ENCODE data around the gene TTLL10.

The TTLL10 gene

DNA sequence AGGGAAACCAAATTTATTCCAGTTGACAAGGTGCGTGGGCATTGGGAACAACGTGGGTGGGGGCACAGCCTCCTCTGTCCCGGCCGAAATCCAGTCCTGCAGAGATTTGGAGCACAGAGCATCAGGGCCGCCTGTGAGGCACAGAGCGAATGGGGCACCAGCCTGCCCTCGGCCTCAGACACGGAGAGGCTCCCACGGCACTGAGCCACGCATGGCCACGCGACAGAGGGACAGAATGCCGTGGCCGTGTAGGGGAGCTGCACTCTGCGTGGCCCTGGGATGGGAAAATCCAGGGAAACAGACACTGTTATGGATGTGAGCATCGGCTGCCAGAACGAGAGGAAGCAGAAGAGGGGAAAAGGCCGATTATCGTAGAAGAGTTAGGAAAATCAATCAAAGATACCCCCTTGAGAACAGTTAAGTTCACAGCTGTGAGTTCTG lies 44.3 kb upstream of the TTLL10 start:
- Histone ChIP-seq H3K27me3 (peaks cover 0 to 6% (median 0%) of the 10 kb centered on the region in 11 experiments; a peak in 2 of 22 replicates), H3K4me2 (no peak overlapping the region), H3K4me3 (no peak overlapping the region), H3K9me3 (replicated peaks in 1 of 11) (no peaks in the 10 kb centered on the region), H4K20me1 (peaks cover 0 to 35% (median 0%) of the 10 kb centered on the region in 11 experiments; a peak in 2 of 22 replicates), H3K9ac (no peak overlapping the region), H3K36me3 (no peaks in the 10 kb centered on the region), H3K4me1 (peaks cover 4 to 25% (median 17%) of the 10 kb centered on the region in 10 experiments; a peak in 18 of 20 replicates), H3K27ac (no peak overlapping the region)
- no peak for TF ChIP-seq Cebpa-rat (IDR thresholded peaks at IDR 0.05)

- no peak for TF ChIP-seq Cebpa-rat (IDR thresholded peaks at IDR 0.05)
- H3K4me2 ChIP-seq = no peak overlapping the region
- no peak overlapping the region for H3K4me3 ChIP-seq
- no peak overlapping the region for H3K9ac ChIP-seq
- H4K20me1 ChIP-seq = peaks cover 0 to 26% (median 0%) of the 10 kb centered on the region in 11 experiments; a peak in 2 of 22 replicates
- H3K36me3 ChIP-seq = no peaks in the 10 kb centered on the region
- H3K9me3 ChIP-seq (replicated peaks in 1 of 11) = no peaks in the 10 kb centered on the region
- H3K27me3 ChIP-seq = peaks cover 0 to 11% (median 0%) of the 10 kb centered on the region in 11 experiments; a peak in 4 of 22 replicates
- H3K4me1 ChIP-seq = peaks cover 4 to 35% (median 28%) of the 10 kb centered on the region in 10 experiments; a peak in 18 of 20 replicates
- H3K27ac ChIP-seq = no peak overlapping the region
Measured at GRCh38 chr1:1130206-1131120, 43.2 kb upstream of the TTLL10 start.

GRCh38 chr1:1132042-1132950 lies 41.4 kb upstream of the TTLL10 start:
- H3K4me3 ChIP-seq = no peak overlapping the region; a peak in 1 of 20 replicates
- H3K4me1 ChIP-seq = peaks cover 10 to 53% (median 46%) of the 10 kb centered on the region in 10 experiments
- H3K27me3 ChIP-seq = peaks cover 0 to 29% (median 0%) of the 10 kb centered on the region in 11 experiments; a peak in 11 of 22 replicates
- H4K20me1 ChIP-seq = peaks cover 0 to 40% (median 0%) of the 10 kb centered on the region in 11 experiments; a peak in 4 of 22 replicates
- no peak for TF ChIP-seq Cebpa-rat (IDR thresholded peaks at IDR 0.05)
- peak overlapping the region in 2 of 11 experiments; percentile 16 to 51; a peak in 2 of 22 replicates for H3K9ac ChIP-seq
- no peaks in the 10 kb centered on the region for H3K9me3 ChIP-seq (replicated peaks in 1 of 11)
- no peaks in the 10 kb centered on the region for H3K36me3 ChIP-seq
- peak overlapping the region in 10 of 11 experiments; percentile 48 to 92 (median 76); a peak in 19 of 22 replicates for H3K4me2 ChIP-seq
- H3K27ac ChIP-seq = 0 out of 22 replicates have a peak overlapping the region, but pooled peaks of 2 of the 11 experiments have one; percentile 9 to 17

GRCh38 chr1:1132956-1133750 lies 40.5 kb upstream of the TTLL10 start:
- H3K4me1 ChIP-seq = peaks cover 12 to 61% (median 55%) of the 10 kb centered on the region in 10 experiments
- peak overlapping the region; percentile 19 to 92 (median 73); a peak in 21 of 22 replicates for H3K4me2 ChIP-seq
- no peak for TF ChIP-seq Cebpa-rat (IDR thresholded peaks at IDR 0.05)
- peaks cover 0 to 32% (median 0%) of the 10 kb centered on the region in 11 experiments; a peak in 4 of 22 replicates for H4K20me1 ChIP-seq
- peak overlapping the region in 1 of 10 experiments; percentile 5; a peak in 2 of 20 replicates for H3K4me3 ChIP-seq
- peaks cover 0 to 38% (median 0%) of the 10 kb centered on the region in 11 experiments; a peak in 11 of 22 replicates for H3K27me3 ChIP-seq
- peak overlapping the region in 3 of 11 experiments; percentile 16 to 51 (median 19); a peak in 3 of 22 replicates for H3K9ac ChIP-seq
- H3K27ac ChIP-seq = peak overlapping the region in 3 of 11 experiments; percentile 9 to 29 (median 17); a peak in 1 of 22 replicates
- H3K9me3 ChIP-seq (replicated peaks in 1 of 11) = no peaks in the 10 kb centered on the region
- H3K36me3 ChIP-seq = no peaks in the 10 kb centered on the region

DNA sequence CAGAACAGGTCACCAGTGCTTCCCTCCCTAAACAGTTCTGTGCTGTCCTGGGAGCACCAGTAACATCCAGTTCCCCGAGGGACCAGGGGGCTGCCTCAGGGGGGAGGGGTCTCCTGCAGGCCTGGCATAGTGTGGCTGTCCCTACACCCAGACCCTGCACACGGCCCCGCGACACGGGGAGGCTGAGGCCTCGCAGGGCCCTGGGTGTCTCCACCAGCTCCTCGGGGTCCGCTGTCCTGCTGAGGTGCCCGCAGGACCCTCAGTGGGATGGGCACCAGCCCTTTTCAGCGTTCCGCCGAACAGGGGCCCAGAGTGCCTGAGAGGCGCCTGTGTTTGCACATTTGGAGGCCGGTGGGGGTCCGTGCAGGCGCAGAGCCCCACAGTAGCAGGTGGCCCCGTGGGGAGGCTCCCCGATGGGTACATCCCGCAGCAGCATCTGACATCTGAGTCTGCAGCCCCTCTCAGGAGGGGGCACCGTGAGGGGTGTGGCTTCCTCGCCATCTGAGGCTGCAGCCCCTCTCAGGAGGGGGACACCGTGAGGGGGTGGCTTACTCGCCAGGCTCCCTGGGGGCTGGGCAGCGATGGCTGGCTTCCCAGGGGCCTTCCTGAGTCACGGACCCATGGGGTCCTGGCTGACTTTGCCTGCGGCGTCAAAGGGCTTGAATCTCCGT lies 39.2 kb upstream of the TTLL10 start:
- peaks cover 0 to 45% (median 0%) of the 10 kb centered on the region in 11 experiments; a peak in 11 of 22 replicates for H3K27me3 ChIP-seq
- peaks cover 12 to 68% (median 62%) of the 10 kb centered on the region in 10 experiments for H3K4me1 ChIP-seq
- H3K4me2 ChIP-seq = peak overlapping the region in 9 of 11 experiments; percentile 9 to 99 (median 89); a peak in 16 of 22 replicates
- H4K20me1 ChIP-seq = peaks cover 0 to 25% (median 0%) of the 10 kb centered on the region in 11 experiments; a peak in 4 of 22 replicates
- TF ChIP-seq Cebpa-rat (IDR thresholded peaks at IDR 0.05) = no peak
- no peaks in the 10 kb centered on the region for H3K9me3 ChIP-seq (replicated peaks in 1 of 11)
- H3K4me3 ChIP-seq = no peak overlapping the region
- H3K27ac ChIP-seq = no peak overlapping the region
- no peaks in the 10 kb centered on the region for H3K36me3 ChIP-seq
- no peak overlapping the region for H3K9ac ChIP-seq

DNA sequence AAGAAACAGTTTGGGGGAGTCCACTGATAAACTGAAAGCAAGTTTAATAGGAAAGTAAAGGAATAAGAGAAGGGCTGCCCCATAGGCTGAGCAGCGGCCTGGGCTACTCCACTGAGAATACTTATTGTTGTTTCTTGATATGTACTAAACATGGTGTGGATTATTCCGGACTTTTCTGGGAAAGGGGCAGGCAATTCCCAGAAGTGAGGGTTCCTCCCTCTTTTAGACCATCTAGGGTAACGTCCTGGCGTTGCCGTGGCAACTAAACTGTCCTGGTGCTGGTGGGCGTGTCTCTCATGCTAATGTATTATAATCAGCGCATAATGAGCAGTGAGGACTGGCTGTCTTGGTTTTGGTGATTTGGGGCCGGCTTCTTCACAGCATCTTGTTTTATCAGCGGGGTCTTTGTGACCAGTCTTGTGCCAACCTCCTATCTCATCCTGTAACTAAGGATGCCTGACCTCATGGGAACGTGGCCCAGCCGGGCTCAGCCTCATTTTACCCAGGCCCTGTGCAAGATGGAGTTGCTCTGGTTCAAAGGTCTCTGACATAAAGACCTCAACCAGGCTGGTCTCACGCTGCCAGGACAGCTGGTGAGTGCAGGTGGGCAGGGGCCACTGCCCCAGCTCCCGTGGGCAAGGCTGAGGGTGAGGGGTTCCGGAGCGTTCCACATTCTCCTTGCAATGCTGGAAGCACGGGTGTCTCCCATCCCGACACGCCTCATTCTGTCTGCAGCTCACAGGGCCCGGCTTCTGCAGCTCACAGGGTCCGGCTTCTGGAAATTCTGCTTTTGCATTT lies 38.1 kb upstream of the TTLL10 start:
- H4K20me1 ChIP-seq = peaks cover 0 to 20% (median 0%) of the 10 kb centered on the region in 11 experiments; a peak in 4 of 22 replicates
- H3K9me3 ChIP-seq (replicated peaks in 1 of 11) = no peaks in the 10 kb centered on the region
- H3K27ac ChIP-seq = no peak overlapping the region
- no peak for TF ChIP-seq Cebpa-rat (IDR thresholded peaks at IDR 0.05)
- H3K4me3 ChIP-seq = no peak overlapping the region
- H3K9ac ChIP-seq = no peak overlapping the region
- no peaks in the 10 kb centered on the region for H3K36me3 ChIP-seq
- H3K4me2 ChIP-seq = peak overlapping the region in 9 of 11 experiments; percentile 80 to 99 (median 89); a peak in 16 of 22 replicates
- peaks cover 0 to 45% (median 0%) of the 10 kb centered on the region in 11 experiments; a peak in 11 of 22 replicates for H3K27me3 ChIP-seq
- peaks cover 12 to 70% (median 63%) of the 10 kb centered on the region in 10 experiments for H3K4me1 ChIP-seq
